OCI-LY7 (cell line): ENCODE results near the gene PEX10.

ENCODE experiments used
- CTCF ChIP-seq: fragments of 200-600 bp; sonication (generic); conservative IDR thresholded peaks from 2 replicates; pipeline ENCODE4 v1.5.1; 2014; ENCODE audit warnings: mild to moderate bottlenecking, antibody characterized with exemption, low read length, moderate library complexity, mixed read lengths
- EZH2phosphoT487 ChIP-seq: fragments of 200-600 bp; sonication (generic); IDR thresholded peaks from 2 replicates; pipeline ENCODE4 v1.6.1; 2018; ENCODE audit warnings: low read depth, borderline replicate concordance, mild to moderate bottlenecking, mixed run types, antibody characterized with exemption, low read length, moderate library complexity, mixed read lengths

- TF ChIP-seq CTCF (no peak), EZH2phosphoT487 (no peak)
Observed at GRCh38 chr1:2417083-2417832, 4.9 kb upstream of the PEX10 start.
